ENCODE results near the gene RPL12. TPM values are rescaled to one million over a fixed set of nuclear protein-coding genes. Genes with fewer than 3 reads are reported as not detected.

Gene RPL12
- total RNA-seq, 1 experiment from 2014 or later: 1,114 TPM

DNA sequence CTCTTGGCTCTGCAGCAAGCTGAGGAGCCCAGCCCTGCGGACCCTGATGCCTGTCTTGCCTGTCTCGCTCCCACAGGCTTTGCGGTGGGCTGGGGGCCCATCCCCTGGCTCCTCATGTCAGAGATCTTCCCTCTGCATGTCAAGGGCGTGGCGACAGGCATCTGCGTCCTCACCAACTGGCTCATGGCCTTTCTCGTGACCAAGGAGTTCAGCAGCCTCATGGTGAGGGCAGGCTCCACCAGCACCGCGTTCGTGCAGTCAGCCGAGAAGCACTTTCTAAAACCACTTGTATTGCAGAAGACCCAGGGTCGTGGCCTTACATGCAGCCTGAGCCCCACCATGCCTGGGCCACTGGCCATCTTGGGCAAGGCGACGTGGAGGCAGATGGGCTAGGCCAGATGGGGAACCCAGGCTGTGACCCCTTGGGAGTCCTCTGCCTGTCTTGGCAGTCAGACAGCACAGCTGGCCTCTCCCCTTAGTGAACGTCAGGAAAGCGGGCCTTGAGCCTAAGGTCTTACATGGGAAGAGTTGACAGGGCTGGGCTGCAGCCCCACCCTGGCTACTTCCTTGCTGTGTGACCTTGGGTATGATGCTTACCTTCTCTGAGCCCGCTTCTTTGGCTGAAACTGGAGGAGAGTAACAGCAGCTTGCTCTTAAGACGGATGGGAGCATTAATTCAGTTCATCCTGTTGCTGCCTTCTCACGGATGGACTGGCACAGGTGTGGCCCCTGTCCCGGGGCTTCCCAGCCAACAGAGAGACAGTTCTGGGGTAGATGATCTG is 45.7 kb downstream of the RPL12 start:
- BruUV-seq (replicated peaks): no TSS peak

DNA sequence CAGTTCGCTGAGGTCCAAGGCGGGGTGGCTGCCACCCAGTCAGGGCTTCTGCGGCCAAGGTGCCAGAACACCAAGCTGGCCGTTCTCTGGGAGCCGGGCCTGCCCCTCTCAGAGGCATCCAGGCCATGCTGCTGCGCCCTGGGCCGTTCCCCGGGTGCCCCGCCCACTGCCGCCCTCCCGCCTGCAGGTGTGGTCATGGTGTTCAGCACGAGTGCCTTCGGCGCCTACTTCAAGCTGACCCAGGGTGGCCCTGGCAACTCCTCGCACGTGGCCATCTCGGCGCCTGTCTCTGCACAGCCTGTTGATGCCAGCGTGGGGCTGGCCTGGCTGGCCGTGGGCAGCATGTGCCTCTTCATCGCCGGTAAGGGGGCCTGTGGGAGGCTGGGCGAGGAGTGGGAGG is 46.6 kb downstream of the RPL12 start:
- H3K36me3 ChIP-seq (ENCODE audit: insufficient read depth, low read length, poor library complexity, severe bottlenecking): no peaks in the 10 kb centered on the region
- intact Hi-C loops (cut with micrococcal nuclease; ENCODE audit: unreplicated experiment): no loop called here
- CTCF ChIA-PET: no interaction called here

More for the DNA sequence above, 45.7 kb downstream of the RPL12 start:
- ChIA-PET POLR2A (ENCODE audit: low non-redundant PET) (no interaction called here), CTCF (no interaction called here)
- H3K4me3 ChIP-seq (ENCODE audit: low read depth, low read length, poor library complexity, severe bottlenecking): no peak overlapping the region
- H3K9me3 ChIP-seq (ENCODE audit: low read depth, low read length, poor library complexity, severe bottlenecking): no peaks in the 10 kb centered on the region
- no peaks in the 10 kb centered on the region for H3K4me1 ChIP-seq (ENCODE audit: insufficient read depth, low read length, poor library complexity, severe bottlenecking)
- TF ChIP-seq EZH2 (IDR thresholded peaks at IDR 0.05; ENCODE audit: borderline replicate concordance, low read depth, low read length, poor library complexity, severe bottlenecking): no peak
- TF ChIP-seq, protein P1, sequence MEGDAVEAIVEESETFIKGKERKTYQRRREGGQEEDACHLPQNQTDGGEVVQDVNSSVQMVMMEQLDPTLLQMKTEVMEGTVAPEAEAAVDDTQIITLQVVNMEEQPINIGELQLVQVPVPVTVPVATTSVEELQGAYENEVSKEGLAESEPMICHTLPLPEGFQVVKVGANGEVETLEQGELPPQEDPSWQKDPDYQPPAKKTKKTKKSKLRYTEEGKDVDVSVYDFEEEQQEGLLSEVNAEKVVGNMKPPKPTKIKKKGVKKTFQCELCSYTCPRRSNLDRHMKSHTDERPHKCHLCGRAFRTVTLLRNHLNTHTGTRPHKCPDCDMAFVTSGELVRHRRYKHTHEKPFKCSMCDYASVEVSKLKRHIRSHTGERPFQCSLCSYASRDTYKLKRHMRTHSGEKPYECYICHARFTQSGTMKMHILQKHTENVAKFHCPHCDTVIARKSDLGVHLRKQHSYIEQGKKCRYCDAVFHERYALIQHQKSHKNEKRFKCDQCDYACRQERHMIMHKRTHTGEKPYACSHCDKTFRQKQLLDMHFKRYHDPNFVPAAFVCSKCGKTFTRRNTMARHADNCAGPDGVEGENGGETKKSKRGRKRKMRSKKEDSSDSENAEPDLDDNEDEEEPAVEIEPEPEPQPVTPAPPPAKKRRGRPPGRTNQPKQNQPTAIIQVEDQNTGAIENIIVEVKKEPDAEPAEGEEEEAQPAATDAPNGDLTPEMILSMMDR (conservative IDR thresholded peaks at IDR 0.05; ENCODE audit: low read depth, low read length): no peak
- intact Hi-C loops (cut with micrococcal nuclease; ENCODE audit: unreplicated experiment): no loop called here
- H3K36me3 ChIP-seq (ENCODE audit: insufficient read depth, low read length, poor library complexity, severe bottlenecking): no peaks in the 10 kb centered on the region
- DNase-seq (ENCODE audit: low spot score): no peak
- no peak overlapping the region for H3K27ac ChIP-seq (ENCODE audit: low read depth, low read length, poor library complexity, severe bottlenecking)
- no peaks in the 10 kb centered on the region for H3K27me3 ChIP-seq (replicated peaks; ENCODE audit: insufficient read depth, low read depth, low read length, poor library complexity)

DNA sequence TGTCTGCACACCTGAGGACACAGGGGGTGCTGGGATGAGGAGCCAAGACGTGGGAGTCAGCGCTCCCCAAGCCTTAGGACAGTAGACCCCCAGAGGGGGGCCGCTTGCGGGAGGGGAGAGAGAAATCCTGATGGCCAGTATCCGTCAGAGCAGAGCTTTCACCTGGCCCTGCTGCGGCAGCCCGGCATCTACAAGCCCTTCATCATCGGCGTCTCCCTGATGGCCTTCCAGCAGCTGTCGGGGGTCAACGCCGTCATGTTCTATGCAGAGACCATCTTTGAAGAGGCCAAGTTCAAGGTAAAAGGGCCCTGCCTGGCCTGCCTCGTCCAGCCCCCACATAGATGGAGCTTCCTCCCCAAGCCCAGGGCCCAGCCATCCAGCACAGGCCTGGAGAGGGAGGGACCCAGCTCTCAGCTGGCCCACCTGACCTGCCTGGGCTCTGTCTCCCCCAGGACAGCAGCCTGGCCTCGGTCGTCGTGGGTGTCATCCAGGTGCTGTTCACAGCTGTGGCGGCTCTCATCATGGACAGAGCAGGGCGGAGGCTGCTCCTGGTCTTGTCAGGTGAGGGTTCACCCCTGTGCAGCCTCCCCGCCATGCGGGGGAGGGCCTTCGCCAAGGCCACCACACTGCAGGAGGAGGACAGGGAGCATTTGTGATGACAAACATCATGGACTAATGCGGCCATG is 47.6 kb downstream of the RPL12 start:
- no peaks in the 10 kb centered on the region for H3K9me3 ChIP-seq (ENCODE audit: low read depth, low read length, poor library complexity, severe bottlenecking)
- no peaks in the 10 kb centered on the region for H3K4me1 ChIP-seq (ENCODE audit: insufficient read depth, low read length, poor library complexity, severe bottlenecking)
- POLR2A ChIA-PET (ENCODE audit: low non-redundant PET): no interaction called here
- H3K27me3 ChIP-seq (replicated peaks; ENCODE audit: insufficient read depth, low read depth, low read length, poor library complexity): no peaks in the 10 kb centered on the region
- H3K36me3 ChIP-seq (ENCODE audit: insufficient read depth, low read length, poor library complexity, severe bottlenecking): no peaks in the 10 kb centered on the region
- no TSS peak for BruUV-seq (replicated peaks)
- H3K4me3 ChIP-seq (ENCODE audit: low read depth, low read length, poor library complexity, severe bottlenecking): no peak overlapping the region
- TF ChIP-seq, protein P1 (conservative IDR thresholded peaks at IDR 0.05; ENCODE audit: low read depth, low read length): no peak
- TF ChIP-seq EZH2 (IDR thresholded peaks at IDR 0.05; ENCODE audit: borderline replicate concordance, low read depth, low read length, poor library complexity, severe bottlenecking): no peak
- intact Hi-C loops (cut with micrococcal nuclease; ENCODE audit: unreplicated experiment): no loop called here
- DNase-seq (ENCODE audit: low spot score): no peak
- H3K27ac ChIP-seq (ENCODE audit: low read depth, low read length, poor library complexity, severe bottlenecking): no peak overlapping the region
- CTCF ChIA-PET: no interaction called here

More for the DNA sequence above, 46.6 kb downstream of the RPL12 start:
- Histone ChIP-seq H3K4me1 (ENCODE audit: insufficient read depth, low read length, poor library complexity, severe bottlenecking) (no peaks in the 10 kb centered on the region), H3K9me3 (ENCODE audit: low read depth, low read length, poor library complexity, severe bottlenecking) (no peaks in the 10 kb centered on the region), H3K27ac (ENCODE audit: low read depth, low read length, poor library complexity, severe bottlenecking) (no peak overlapping the region), H3K27me3 (replicated peaks; ENCODE audit: insufficient read depth, low read depth, low read length, poor library complexity) (no peaks in the 10 kb centered on the region), H3K4me3 (ENCODE audit: low read depth, low read length, poor library complexity, severe bottlenecking) (no peak overlapping the region)
- no TSS peak for BruUV-seq (replicated peaks)
- TF ChIP-seq, protein P1 (conservative IDR thresholded peaks at IDR 0.05; ENCODE audit: low read depth, low read length): no peak
- POLR2A ChIA-PET (ENCODE audit: low non-redundant PET): no interaction called here
- DNase-seq (ENCODE audit: low spot score): no peak

Measured in A673 (cell line).